Amniotic stem cell (primary cell): ENCODE results near the gene CAMK2B.
A peak's percentile ranks its signal among the peaks of the same experiment; 100 is the strongest.

Experiments used
- DNase-seq: peaks from one replicate; lab custom pipeline; 2025; lab: John Stamatoyannopoulos, UW

Gene CAMK2B

GRCh38 chr7:44257213-44257612, 68.2 kb downstream of the CAMK2B start:
- DNase-seq = no peak

GRCh38 chr7:44256459-44256858, 68.9 kb downstream of the CAMK2B start:
- DNase-seq = no peak

GRCh38 chr7:44251881-44252280, 73.5 kb downstream of the CAMK2B start:
- no peak for DNase-seq

GRCh38 chr7:44251269-44251668, 74.1 kb downstream of the CAMK2B start:
- no peak for DNase-seq

GRCh38 chr7:44249639-44250234, 75.7 kb downstream of the CAMK2B start:
- no peak for DNase-seq

GRCh38 chr7:44247868-44248651, 77.3 kb downstream of the CAMK2B start:
- DNase-seq = no peak

GRCh38 chr7:44246396-44247113, 78.8 kb downstream of the CAMK2B start:
- DNase-seq = no peak

- no peak for DNase-seq
Measured at GRCh38 chr7:44244282-44244681, 81.1 kb downstream of the CAMK2B start.

- no peak for DNase-seq
Measured at GRCh38 chr7:44242091-44242490, 83.3 kb downstream of the CAMK2B start.

GRCh38 chr7:44240983-44241510, 84.3 kb downstream of the CAMK2B start:
- peak; percentile 81 for DNase-seq

GRCh38 chr7:44240376-44240775, 85.0 kb downstream of the CAMK2B start:
- no peak for DNase-seq

- DNase-seq = no peak
Measured at GRCh38 chr7:44239361-44239760, 86.0 kb downstream of the CAMK2B start.

GRCh38 chr7:44238116-44238695, 87.2 kb downstream of the CAMK2B start:
- no peak for DNase-seq

GRCh38 chr7:44237696-44238095, 87.7 kb downstream of the CAMK2B start:
- DNase-seq = no peak

- DNase-seq = no peak
Measured at GRCh38 chr7:44236333-44236728, 89.1 kb downstream of the CAMK2B start.

GRCh38 chr7:44235582-44236332, 89.6 kb downstream of the CAMK2B start:
- DNase-seq = no peak

- DNase-seq = no peak
Measured at GRCh38 chr7:44235066-44235465, 90.3 kb downstream of the CAMK2B start.

- DNase-seq = no peak
Measured at GRCh38 chr7:44232901-44233715, 92.3 kb downstream of the CAMK2B start.

- no peak for DNase-seq
Measured at GRCh38 chr7:44232396-44232795, 93.0 kb downstream of the CAMK2B start.

GRCh38 chr7:44231088-44231487, 94.3 kb downstream of the CAMK2B start:
- no peak for DNase-seq

GRCh38 chr7:44230286-44230685, 95.1 kb downstream of the CAMK2B start:
- no peak for DNase-seq
